GM19372 (cell line): ENCODE data around the gene DHX8.

Source experiments
- ATAC-seq: cut with Tn5 transposase; IDR thresholded peaks from one replicate; pipeline ENCODE4 v1.9.1; 2021; ENCODE audit warnings: mild to moderate bottlenecking, low read depth, moderate library complexity; ENCODE audit not compliant: unreplicated experiment

DHX8 gene

DNA sequence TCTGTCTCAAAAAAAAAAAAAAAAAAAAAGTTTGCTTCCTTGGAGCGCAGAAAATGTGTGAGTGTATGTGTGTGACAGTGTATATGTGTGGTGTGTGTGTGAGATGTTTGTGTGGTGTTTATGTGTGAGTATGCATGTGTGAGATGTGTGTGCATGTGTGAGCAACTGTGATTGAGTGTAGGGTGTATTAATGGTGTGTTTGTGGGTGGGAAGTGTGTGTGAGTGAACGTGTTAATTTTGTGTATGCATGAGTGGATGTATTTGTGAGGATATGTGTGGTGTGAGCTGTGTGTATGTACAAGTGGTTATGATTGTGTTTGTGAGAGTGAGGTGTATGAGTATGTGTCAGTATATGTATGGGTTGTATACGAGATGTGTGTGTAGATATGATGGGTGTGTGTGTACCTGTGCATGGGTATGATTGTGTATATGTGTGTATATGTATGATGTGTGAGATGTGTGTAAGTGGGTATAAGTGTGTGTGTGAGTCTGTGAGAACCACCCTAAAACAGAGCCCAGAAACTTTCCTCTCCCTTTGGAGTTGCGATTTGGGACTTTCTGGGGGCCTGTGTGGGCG is 84.8 kb downstream of the DHX8 start:
- no peak for ATAC-seq

DNA sequence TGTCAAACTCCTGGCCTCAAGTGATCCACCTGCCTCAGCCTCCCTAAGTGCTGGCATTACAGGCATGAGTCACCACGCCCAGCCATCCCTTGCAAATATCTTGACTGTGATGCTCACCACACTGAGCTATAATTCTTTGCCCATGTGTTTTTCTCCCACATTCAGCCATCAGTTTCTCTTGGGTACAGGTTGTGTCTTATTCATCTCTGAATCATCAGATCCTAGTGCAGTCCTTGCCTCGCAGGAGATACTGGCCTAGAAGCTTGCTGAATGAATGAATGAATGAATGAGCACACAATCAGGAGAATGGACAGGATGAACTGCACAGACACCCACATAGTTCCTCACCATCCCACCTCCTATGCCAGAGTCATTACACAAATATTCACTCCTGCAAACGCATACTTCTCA is 86.7 kb downstream of the DHX8 start:
- ATAC-seq: no peak

DNA sequence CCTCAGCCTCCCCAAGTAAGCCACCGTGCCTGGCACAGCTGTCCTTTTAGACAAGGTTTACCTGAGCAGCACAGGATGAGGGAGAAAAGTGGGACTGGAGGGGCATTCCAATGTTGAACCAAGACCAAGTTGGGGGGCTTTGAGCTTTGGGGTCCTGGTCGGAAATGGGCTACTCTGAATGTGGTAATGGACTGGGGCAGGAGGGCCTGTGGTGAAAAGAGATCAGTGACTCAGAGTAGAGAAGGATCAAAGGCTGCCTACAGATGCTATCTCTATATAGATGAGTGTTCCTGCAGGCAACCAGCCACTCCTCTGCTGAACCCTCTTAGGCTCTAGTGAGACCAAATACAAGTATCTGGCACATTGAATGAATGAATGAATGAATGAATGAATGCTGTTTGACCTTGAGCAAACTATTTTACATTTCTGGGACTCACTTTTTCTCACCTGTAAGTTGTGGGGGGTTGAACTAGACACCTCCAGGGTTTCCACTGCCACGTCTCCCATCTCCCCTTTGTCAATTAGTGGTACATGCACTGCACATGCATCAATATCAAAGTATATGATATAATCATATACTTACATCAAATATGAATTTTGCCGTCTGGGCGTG is 88.7 kb downstream of the DHX8 start:
- no peak for ATAC-seq

DNA sequence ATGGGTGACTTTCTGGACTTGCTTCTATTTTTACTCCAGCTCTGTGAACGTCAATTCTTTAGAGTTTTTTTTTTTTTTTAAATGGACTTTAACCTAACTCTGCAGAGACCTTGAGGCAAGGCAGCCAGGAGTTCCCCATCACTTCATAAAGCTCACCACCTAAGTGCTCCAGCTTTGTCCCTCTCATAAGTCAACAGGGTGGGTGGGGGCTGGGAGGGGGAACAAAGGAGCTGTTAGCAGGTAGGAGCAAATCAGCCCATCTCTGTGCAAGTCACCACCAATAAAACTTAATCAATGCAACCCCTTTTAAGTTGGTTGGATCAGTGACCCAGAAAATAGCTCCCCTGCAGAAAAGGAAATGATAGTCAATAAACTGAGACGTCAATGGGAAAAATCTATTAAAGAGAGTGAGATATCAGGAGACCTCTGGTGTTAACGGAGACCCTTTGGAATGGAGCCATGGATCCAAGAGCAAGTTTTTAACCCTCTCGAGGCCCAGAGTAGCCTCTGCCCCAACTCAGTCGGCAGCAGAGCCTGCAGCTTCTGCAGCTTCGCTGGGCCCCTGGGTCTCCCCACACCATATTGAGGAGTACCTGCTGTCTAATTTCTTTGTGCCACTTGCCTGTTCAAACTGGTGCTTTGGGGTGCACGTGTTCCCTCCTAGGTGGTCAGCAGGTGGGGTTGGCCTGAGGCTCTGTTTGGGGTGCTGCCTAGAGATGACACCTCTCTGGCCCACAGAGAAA is 90.0 kb downstream of the DHX8 start:
- ATAC-seq: no peak

DNA sequence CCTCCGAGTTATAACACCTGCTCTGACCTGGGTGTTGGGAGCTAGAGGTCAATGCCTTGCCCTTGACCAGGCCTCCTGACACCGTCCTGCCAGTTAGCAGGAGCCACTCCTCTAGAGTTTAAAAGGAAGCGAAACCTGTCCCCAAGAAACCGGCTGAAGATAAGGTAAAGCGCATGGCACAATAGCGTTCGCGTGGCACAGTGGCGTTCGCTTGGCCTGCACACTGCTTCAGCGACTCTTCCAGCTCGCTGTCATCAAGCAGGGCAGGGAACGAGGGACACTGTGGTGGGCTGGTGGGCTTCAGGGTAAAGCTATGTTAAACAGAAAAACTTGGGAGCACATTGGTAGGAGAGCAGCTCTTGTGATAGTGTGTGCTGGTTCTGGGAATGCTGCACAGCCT is 90.6 kb downstream of the DHX8 start:
- ATAC-seq: no peak

DNA sequence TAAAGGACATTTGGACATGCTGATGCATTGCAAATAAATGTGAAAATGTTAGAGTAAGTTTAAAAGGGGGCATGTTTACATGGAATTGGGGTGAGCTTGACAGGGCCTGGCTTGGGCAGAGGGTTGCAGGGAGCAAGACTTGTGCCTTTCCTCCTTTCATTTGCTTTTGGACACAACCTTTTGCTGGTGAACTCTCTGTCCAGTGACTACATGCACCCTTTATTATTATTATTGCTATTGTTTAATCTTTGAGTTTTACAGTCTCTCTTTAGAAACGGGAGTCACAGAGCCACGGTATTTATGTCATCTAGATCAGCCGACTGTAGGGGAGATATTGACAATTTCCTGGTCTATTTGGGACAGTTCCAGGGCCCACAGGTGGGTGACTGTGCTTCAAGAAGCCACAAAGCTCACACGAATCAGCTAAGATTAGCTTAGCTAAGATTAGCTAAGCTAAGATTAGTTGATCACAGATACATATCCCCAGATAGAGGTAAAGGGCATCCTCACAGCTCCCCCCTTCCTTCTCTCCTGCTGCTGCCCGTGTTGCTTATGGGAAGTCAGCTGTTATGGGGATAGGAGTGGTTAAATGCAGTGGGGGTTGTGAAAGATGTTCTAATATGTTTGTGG is 91.2 kb downstream of the DHX8 start:
- no peak for ATAC-seq
